Sigmoid colon (tissue), 4 donors: ENCODE results near the gene GABRR2.

Experiments used
- CTCF ChIP-seq, 4 experiments: fragments of 450-650 bp in 3 of 4; fragments of 200-600 bp in 1 of 4; IDR thresholded peaks; one replicate each; pipeline ENCODE4 v1.5.1; 2016 to 2019; ENCODE audit warnings: antibody characterized with exemption in 4 of 4, mild to moderate bottlenecking in 3 of 4, moderate library complexity in 2 of 4
- EP300 ChIP-seq, 4 donors: sonication (generic); formaldehyde crosslinking; IDR thresholded peaks; one replicate each; pipeline ENCODE4 v1.6.1; 2017; ENCODE audit warnings: antibody characterized with exemption in 4 of 4
- POLR2A ChIP-seq, 2 donors: fragments of 450-650 bp; IDR thresholded peaks; one replicate each; pipeline ENCODE4 v1.6.1; 2016; ENCODE audit warnings: antibody characterized with exemption in 2 of 2, mild to moderate bottlenecking in 2 of 2, moderate library complexity in 2 of 2
- POLR2AphosphoS5 ChIP-seq, 4 donors: sonication (generic); formaldehyde crosslinking; IDR thresholded peaks; one replicate each; pipeline ENCODE4 v1.6.1; 2017; ENCODE audit warnings: antibody characterized with exemption in 4 of 4

DNA sequence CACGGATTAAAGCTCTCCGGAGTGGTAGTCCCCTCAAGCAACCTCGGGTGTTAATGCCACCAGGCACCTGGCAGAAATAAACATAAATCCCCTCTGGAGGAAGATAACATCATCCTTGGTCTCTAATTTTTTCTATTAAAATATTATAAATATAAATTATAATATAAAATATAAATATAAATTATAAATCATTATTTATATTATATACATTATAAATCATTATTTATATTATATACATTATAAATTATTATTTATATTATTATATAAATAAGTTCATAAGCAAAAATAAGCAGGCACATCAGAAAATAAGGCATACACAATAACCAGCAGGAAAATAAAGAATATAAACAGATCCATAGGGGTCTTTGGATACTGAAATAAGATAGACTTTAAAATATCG, 39.2 kb downstream of the GABRR2 start:
- TF ChIP-seq CTCF (IDR thresholded peaks at IDR 0.05) = no peak
- TF ChIP-seq POLR2AphosphoS5 (IDR thresholded peaks at IDR 0.05) = no peak
- TF ChIP-seq EP300 (IDR thresholded peaks at IDR 0.05) = no peak
- no peak for TF ChIP-seq POLR2A (IDR thresholded peaks at IDR 0.05)
